BE2C (cell line): ENCODE data around the gene CEBPG.

ENCODE experiments used
- DNase-seq: peaks from one replicate; pipeline ENCODE4 v3.0.0-alpha.2; 2020
- H3K27me3 ChIP-seq: fragments of 250-450 bp; sonication (Bioruptor Pico); 2 replicates; pipeline ENCODE4 v1.5.1; 2020; ENCODE audit warnings: mild to moderate bottlenecking
- H3K36me3 ChIP-seq: fragments of 250-450 bp; sonication (Bioruptor Pico); 2 replicates; pipeline ENCODE4 v1.5.1; 2020; ENCODE audit warnings: mild to moderate bottlenecking
- H3K4me1 ChIP-seq: fragments of 250-450 bp; sonication (Bioruptor Pico); 2 replicates; pipeline ENCODE4 v1.5.1; 2020
- H3K4me3 ChIP-seq: 2 replicates; pipeline ENCODE4 v1.5.1; 2011; ENCODE audit warnings: low read depth, low read length
- H3K9me3 ChIP-seq: fragments of 250-450 bp; sonication (Bioruptor Pico); 2 replicates; pipeline ENCODE4 v1.5.1; 2020
- CTCF ChIP-seq: IDR thresholded peaks from 2 replicates; pipeline ENCODE4 v1.5.1; 2012; ENCODE audit warnings: mild to moderate bottlenecking, low read depth, low read length

The CEBPG gene

GRCh38 chr19:33348301-33349010, 25.1 kb upstream of the CEBPG start:
- Histone ChIP-seq H3K4me3 (no peak overlapping the region), H3K4me1 (no peaks in the 10 kb centered on the region), H3K27me3 (peaks cover 7% of the 10 kb centered on the region; the same call in 1 of the 2 replicates), H3K36me3 (no peaks in the 10 kb centered on the region), H3K9me3 (no peaks in the 10 kb centered on the region)
- no peak for TF ChIP-seq CTCF
- no peak for DNase-seq

DNA sequence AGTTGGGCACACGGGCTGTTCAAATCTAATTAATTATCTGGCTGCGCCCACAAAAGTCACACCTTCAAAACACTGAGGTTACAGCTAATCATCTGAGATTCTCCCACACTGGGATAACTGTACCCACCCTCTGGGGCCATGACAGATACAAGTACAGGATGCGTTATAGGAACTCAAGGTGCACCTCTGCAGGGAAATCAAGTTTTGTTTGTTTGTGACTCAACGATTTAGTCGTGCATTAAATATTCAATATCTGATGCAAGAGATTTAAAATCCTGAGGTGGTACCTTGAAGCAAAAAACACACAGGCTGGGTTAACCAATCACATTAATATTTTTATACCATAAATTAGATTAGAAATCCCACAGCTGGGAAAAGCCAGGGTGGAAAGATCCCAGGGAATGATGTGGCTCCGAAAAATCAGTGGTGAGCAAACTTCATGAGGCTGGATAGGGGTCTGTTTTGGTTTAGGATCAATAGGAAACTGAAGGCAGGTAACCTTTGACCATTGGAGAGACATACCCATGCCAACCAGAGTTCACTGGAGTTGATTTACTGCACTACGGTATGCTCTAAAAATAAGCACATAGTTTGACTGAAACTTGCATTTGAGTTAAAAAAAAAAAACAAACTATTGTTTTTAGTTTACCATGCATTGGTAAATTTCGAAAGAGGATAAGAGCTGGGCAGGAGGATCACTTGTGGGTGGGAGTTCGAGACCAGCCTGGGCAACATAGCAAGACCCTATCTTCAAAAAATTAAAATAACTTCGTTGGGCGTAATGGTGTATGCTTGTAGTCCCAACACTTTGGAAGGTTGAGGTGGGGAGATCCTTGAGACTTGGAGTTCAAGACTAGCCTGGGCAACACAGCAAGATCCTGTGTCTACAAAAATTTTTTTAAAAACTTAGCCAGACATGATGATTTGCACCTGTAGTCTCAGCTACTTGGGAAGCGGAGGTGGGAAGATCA, 23.9 kb upstream of the CEBPG start:
- Histone ChIP-seq H3K27me3 (peaks cover 3% of the 10 kb centered on the region; the same call in 1 of the 2 replicates), H3K4me3 (no peak overlapping the region)
- no peak for TF ChIP-seq CTCF

DNA sequence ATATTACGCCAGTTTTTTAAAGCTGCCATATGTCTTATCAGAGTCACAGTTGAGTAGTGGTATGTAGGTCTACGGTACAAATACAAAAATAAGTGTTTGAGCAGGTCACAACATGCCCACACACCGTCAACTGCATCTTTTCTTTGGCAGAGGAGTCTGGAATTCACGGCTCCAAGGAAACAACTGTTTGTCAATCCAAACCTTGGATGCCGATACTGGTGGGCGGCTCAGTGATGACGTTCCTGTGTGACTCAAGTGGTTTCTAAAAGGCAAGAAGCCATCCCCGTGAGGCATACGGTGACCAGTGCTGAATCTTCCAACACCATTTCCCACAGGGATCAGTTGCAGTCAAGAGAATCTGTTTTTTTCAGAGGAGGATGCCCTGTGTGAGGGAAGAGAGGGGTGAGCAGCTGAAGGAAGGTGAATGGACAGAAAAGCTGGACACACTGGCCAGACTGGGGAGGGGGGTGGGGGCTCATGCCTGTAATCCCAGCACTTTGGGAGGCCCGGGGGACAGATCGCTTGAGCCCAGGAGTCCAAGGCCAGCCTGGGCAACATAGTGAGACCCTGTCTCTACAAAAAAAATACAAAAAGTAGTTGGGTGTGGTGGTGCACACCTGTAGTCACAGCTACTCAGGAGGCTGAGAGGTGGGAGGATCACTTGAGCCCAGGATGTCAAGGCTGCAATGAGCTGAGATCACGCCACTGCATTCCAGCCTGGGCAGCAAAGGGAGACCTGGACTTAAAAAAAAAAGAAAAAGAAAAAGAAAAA, 22.8 kb upstream of the CEBPG start:
- no peak for DNase-seq
- TF ChIP-seq CTCF = no peak
- no peaks in the 10 kb centered on the region for H3K4me1 ChIP-seq
- H3K36me3 ChIP-seq = no peaks in the 10 kb centered on the region
- H3K9me3 ChIP-seq = peaks cover 3% of the 10 kb centered on the region; the same call in 1 of the 2 replicates
- no peak overlapping the region for H3K4me3 ChIP-seq
- peaks cover 3% of the 10 kb centered on the region; the same call in 1 of the 2 replicates for H3K27me3 ChIP-seq

More for the DNA sequence above, 23.9 kb upstream of the CEBPG start:
- no peak for DNase-seq
- H3K9me3 ChIP-seq = no peaks in the 10 kb centered on the region
- H3K36me3 ChIP-seq = no peaks in the 10 kb centered on the region
- H3K4me1 ChIP-seq = no peaks in the 10 kb centered on the region

GRCh38 chr19:33355535-33355934, 18.0 kb upstream of the CEBPG start:
- Histone ChIP-seq H3K9me3 (peaks cover 3% of the 10 kb centered on the region; the same call in 1 of the 2 replicates), H3K36me3 (no peaks in the 10 kb centered on the region), H3K27me3 (no peaks in the 10 kb centered on the region), H3K4me3 (no peak overlapping the region), H3K4me1 (no peaks in the 10 kb centered on the region)
- TF ChIP-seq CTCF = no peak
- DNase-seq = no peak

DNA sequence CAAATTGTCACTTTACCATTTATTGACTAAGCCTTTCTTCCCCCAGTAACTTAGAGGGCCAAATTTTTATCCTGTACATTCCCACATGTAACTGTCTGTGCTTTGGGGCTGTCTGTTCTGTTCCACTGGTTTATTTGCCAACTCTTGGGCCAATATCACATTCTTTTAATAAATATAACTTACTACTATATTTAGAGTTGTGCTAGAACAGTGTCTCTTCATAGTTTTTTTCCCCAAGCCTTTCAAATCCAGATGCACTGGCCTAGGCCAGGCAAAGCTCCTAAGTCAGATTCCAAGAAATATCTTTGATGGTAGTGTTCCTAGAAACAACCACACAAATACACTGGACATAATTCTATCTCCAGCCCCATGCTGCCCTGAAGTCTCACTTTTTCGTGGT, 16.0 kb upstream of the CEBPG start:
- no peaks in the 10 kb centered on the region; the same call in 1 of the 2 replicates for H3K27me3 ChIP-seq
- no peak overlapping the region for H3K4me3 ChIP-seq
- no peaks in the 10 kb centered on the region for H3K4me1 ChIP-seq
- no peak for DNase-seq
- H3K9me3 ChIP-seq = peaks cover 3% of the 10 kb centered on the region; the same call in 1 of the 2 replicates
- TF ChIP-seq CTCF = no peak
- no peaks in the 10 kb centered on the region for H3K36me3 ChIP-seq
